ENCODE results near the gene ATRAID.

DNA sequence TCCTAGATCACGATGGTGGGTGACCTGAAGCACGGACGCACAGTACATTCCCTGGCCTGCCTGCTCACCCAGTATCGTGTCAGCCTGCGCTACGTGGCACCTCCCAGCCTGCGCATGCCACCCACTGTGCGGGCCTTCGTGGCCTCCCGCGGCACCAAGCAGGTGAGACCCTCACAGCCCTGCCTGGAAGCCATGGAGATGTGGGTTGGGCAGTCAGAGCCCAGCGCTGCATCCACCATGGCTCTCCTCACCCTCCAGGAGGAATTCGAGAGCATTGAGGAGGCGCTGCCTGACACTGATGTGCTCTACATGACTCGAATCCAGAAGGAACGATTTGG lies 30.7 kb downstream of the ATRAID start:
- TF ChIP-seq, protein P1, sequence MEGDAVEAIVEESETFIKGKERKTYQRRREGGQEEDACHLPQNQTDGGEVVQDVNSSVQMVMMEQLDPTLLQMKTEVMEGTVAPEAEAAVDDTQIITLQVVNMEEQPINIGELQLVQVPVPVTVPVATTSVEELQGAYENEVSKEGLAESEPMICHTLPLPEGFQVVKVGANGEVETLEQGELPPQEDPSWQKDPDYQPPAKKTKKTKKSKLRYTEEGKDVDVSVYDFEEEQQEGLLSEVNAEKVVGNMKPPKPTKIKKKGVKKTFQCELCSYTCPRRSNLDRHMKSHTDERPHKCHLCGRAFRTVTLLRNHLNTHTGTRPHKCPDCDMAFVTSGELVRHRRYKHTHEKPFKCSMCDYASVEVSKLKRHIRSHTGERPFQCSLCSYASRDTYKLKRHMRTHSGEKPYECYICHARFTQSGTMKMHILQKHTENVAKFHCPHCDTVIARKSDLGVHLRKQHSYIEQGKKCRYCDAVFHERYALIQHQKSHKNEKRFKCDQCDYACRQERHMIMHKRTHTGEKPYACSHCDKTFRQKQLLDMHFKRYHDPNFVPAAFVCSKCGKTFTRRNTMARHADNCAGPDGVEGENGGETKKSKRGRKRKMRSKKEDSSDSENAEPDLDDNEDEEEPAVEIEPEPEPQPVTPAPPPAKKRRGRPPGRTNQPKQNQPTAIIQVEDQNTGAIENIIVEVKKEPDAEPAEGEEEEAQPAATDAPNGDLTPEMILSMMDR (IDR thresholded peaks at IDR 0.05): no peak
- TF ChIP-seq EP300 (IDR thresholded peaks at IDR 0.05): no peak
- no peak for TF ChIP-seq POLR2A (IDR thresholded peaks at IDR 0.05)
- no peak for TF ChIP-seq POLR2AphosphoS5 (IDR thresholded peaks at IDR 0.05)

Data from upper lobe of left lung (tissue), 4 donors.